K562 (cell line): ENCODE measurements around the gene SENP3. TPM values are rescaled to one million over a fixed set of nuclear protein-coding genes. Genes with fewer than 3 reads are reported as not detected.

ENCODE experiments used
- DEAF1 ChIP-seq: fragments of 450-650 bp; formaldehyde crosslinking; IDR thresholded peaks from 2 replicates; pipeline ENCODE4 v1.4.0; 2020; ENCODE audit warnings: mild to moderate bottlenecking, moderate library complexity
- HNRNPK ChIP-seq: fragments of 200-400 bp; formaldehyde crosslinking; IDR thresholded peaks from one replicate; pipeline ENCODE4 v1.6.1; 2018; ENCODE audit warnings: mild to moderate bottlenecking, low read depth, low read length; ENCODE audit not compliant: poor library complexity, severe bottlenecking
- PATZ1 ChIP-seq: fragments of 250-450 bp; sonication (Bioruptor Pico); IDR thresholded peaks from 2 replicates; pipeline ENCODE4 v1.5.0; 2020; ENCODE audit warnings: mild to moderate bottlenecking, borderline replicate concordance
- POLR2G ChIP-seq: fragments of 200-400 bp; formaldehyde crosslinking; IDR thresholded peaks from 2 replicates; pipeline ENCODE4 v1.6.1; 2017; ENCODE audit warnings: low read depth, mild to moderate bottlenecking, antibody characterized with exemption, low read length, moderate library complexity
- SMAD3 ChIP-seq: fragments of 450-650 bp; formaldehyde crosslinking; conservative IDR thresholded peaks from 2 replicates; pipeline ENCODE4 v1.4.0; 2020; ENCODE audit warnings: mild to moderate bottlenecking
- U2AF2 ChIP-seq: fragments of 200-400 bp; formaldehyde crosslinking; optimal IDR thresholded peaks from 2 replicates; pipeline ENCODE3; 2017; ENCODE audit warnings: low read depth, mild to moderate bottlenecking, low read length
- polyA plus RNA-seq, 8 experiments: library from polyadenylated mRNA; depleted of rRNA in 4 of 8; stranded (reverse) in 5 of 8; unstranded in 3 of 8; fragments of >200 nt; fragmentation: Nextera tagmentation in 2 of 8; fragmentation: Illumina TruSeq in 1 of 8; extraction: Ambion mirVana in 2 of 8; extraction: Trizol in 1 of 8; gene quantifications; 2 replicates each; pipeline versions ENCODE4 v1.2.1 to v1.2.3, GENCODE V29; 2011 to 2014; ENCODE audit warnings: inconsistent platforms in 1 of 8, missing spikeins in 1 of 8
- total RNA-seq, 7 experiments: library from RNA; depleted of rRNA in 6 of 7; stranded (reverse); fragments of >200 nt in 6 of 7; fragmentation: Illumina TruSeq in 2 of 7; extraction: Trizol in 2 of 7; gene quantifications; 2 replicates each; pipeline versions ENCODE4 v1.2.1 to v1.2.3, GENCODE V29; 2011 to 2021; ENCODE audit warnings: low replicate concordance in 1 of 7

SENP3 gene
- total and polyA plus RNA-seq, 9 of the 15 experiments (the other 6 are each of a cell fraction or from before 2014, with no cell fraction given) = 0.63 to 102 (median 78.8) TPM

GRCh38 chr17:7588553-7589203, 27.0 kb downstream of the SENP3 start (continued):
- TF ChIP-seq HNRNPK = no peak
- TF ChIP-seq DEAF1 (CRISPR knock-in tag) = no peak
- TF ChIP-seq POLR2G = peak; percentile 22; the same call in 1 of the 2 replicates
- no peak for TF ChIP-seq SMAD3 (CRISPR knock-in tag)
- TF ChIP-seq U2AF2 = no peak
- no peak for TF ChIP-seq PATZ1
